CD4-positive, alpha-beta T cell treated with Interleukin-6 for 4 hours (primary cell): Measurements from ENCODE around the gene POU5F1.
"Not testable (repeated sequence)": the region's sequence is repeated elsewhere in the genome, so short reads cannot be mapped to it uniquely, and the experiment has no call there.

Source experiments
- DNase-seq: peaks from one replicate; pipeline ENCODE4 v3.0.0-alpha.2; 2020; ENCODE audit warnings: mixed read lengths

The POU5F1 gene

GRCh38 chr6:31190488-31190887 lies 20.0 kb upstream of the POU5F1 start:
- no peak for DNase-seq

- not testable (repeated sequence) for DNase-seq
Measured at GRCh38 chr6:31189223-31189622, 18.7 kb upstream of the POU5F1 start.

GRCh38 chr6:31187780-31188194 lies 17.3 kb upstream of the POU5F1 start:
- no peak for DNase-seq

GRCh38 chr6:31186052-31186734 lies 15.7 kb upstream of the POU5F1 start:
- DNase-seq: no peak

GRCh38 chr6:31185695-31186051 lies 15.2 kb upstream of the POU5F1 start:
- DNase-seq: not testable (repeated sequence)

- DNase-seq: not testable (repeated sequence)
Measured at GRCh38 chr6:31183859-31184258, 13.4 kb upstream of the POU5F1 start.

GRCh38 chr6:31183287-31183686 lies 12.8 kb upstream of the POU5F1 start:
- DNase-seq: not testable (repeated sequence)

GRCh38 chr6:31180500-31180899 lies 10.0 kb upstream of the POU5F1 start:
- DNase-seq: peak; percentile 75

- DNase-seq: no peak
Measured at GRCh38 chr6:31179896-31180295, 9.4 kb upstream of the POU5F1 start.

- DNase-seq: no peak
Measured at GRCh38 chr6:31179042-31179386, 8.5 kb upstream of the POU5F1 start.

GRCh38 chr6:31178143-31179041 lies 7.9 kb upstream of the POU5F1 start:
- no peak for DNase-seq

- DNase-seq: no peak
Measured at GRCh38 chr6:31175971-31176370, 5.5 kb upstream of the POU5F1 start.

GRCh38 chr6:31174378-31174777 lies 3.9 kb upstream of the POU5F1 start:
- DNase-seq: no peak

GRCh38 chr6:31173406-31173805 lies 2.9 kb upstream of the POU5F1 start:
- no peak for DNase-seq

- no peak for DNase-seq
Measured at GRCh38 chr6:31172973-31173384, 2.5 kb upstream of the POU5F1 start.

GRCh38 chr6:31171931-31172905 lies 1.7 kb upstream of the POU5F1 start:
- no peak for DNase-seq

GRCh38 chr6:31170987-31171671 lies 647 bp upstream of the POU5F1 start:
- no peak for DNase-seq

- not testable (repeated sequence) for DNase-seq
Measured at GRCh38 chr6:31169858-31170599, 453 bp downstream of the POU5F1 start.

GRCh38 chr6:31169123-31169857 lies 1.2 kb downstream of the POU5F1 start:
- DNase-seq: no peak

- DNase-seq: no peak
Measured at GRCh38 chr6:31168606-31169005, 1.9 kb downstream of the POU5F1 start.

- DNase-seq: no peak
Measured at GRCh38 chr6:31165986-31166385, 4.5 kb downstream of the POU5F1 start.
